Esophagus (tissue), 2 donors: ENCODE results near the gene SLC34A1. TPM values are rescaled to one million over a fixed set of nuclear protein-coding genes. Genes with fewer than 3 reads are reported as not detected.
A peak's percentile ranks its signal among the peaks of the same experiment; 100 is the strongest.

ENCODE experiments used
- H3K27ac ChIP-seq, 2 donors: one replicate each; pipeline ENCODE4 v1.5.1; 2013; ENCODE audit warnings: low read depth in 2 of 2, mild to moderate bottlenecking in 2 of 2, inconsistent platforms in 1 of 2, low read length in 1 of 2, moderate library complexity in 1 of 2
- H3K27me3 ChIP-seq, 2 donors: one replicate each; pipeline ENCODE4 v1.6.1; 2013; ENCODE audit warnings: low read length in 2 of 2, control low read depth in 1 of 2, mild to moderate bottlenecking in 1 of 2; ENCODE audit not compliant: insufficient read depth in 2 of 2, control insufficient read depth in 1 of 2
- H3K36me3 ChIP-seq, 2 donors: one replicate each; pipeline ENCODE4 v1.6.1; 2013; ENCODE audit warnings: low read length in 1 of 2; ENCODE audit not compliant: control insufficient read depth in 2 of 2, insufficient read depth in 2 of 2
- H3K4me1 ChIP-seq, 2 donors: one replicate each; pipeline ENCODE4 v1.6.1; 2013; ENCODE audit warnings: low read length in 1 of 2; ENCODE audit not compliant: control insufficient read depth in 2 of 2, insufficient read depth in 2 of 2
- H3K4me3 ChIP-seq, 2 donors: one replicate each; pipeline ENCODE4 v1.5.1; 2013; ENCODE audit warnings: low read length in 2 of 2, mild to moderate bottlenecking in 2 of 2, low read depth in 1 of 2, moderate library complexity in 1 of 2
- H3K9me3 ChIP-seq, 2 donors: one replicate each; pipeline ENCODE4 v1.6.1; 2013; ENCODE audit warnings: mild to moderate bottlenecking in 2 of 2, low read depth in 1 of 2, low read length in 1 of 2, moderate library complexity in 1 of 2; ENCODE audit not compliant: control insufficient read depth in 2 of 2, insufficient read depth in 1 of 2
- WGBS, 2 donors: extraction: QIAGEN DNeasy Blood & Tissue Kit; methylation state at CpG; one replicate each; pipeline ENCODE4 v1.1.7; 2013; 5-methylcytosine and 5-hydroxymethylcytosine counted together
- polyA plus RNA-seq, 2 donors: library from polyadenylated mRNA; stranded (reverse); fragments of 200-250 nt; gene quantifications; one replicate each; pipeline ENCODE4 v1.2.3, GENCODE V29; 2013
- donor health status: healthy with polysubstance abuse.
- donor health status: Bipolar disorder and iron deficiency.

SLC34A1 gene
- polyA plus RNA-seq, 2 donors: 0.13 to 0.49 TPM

DNA sequence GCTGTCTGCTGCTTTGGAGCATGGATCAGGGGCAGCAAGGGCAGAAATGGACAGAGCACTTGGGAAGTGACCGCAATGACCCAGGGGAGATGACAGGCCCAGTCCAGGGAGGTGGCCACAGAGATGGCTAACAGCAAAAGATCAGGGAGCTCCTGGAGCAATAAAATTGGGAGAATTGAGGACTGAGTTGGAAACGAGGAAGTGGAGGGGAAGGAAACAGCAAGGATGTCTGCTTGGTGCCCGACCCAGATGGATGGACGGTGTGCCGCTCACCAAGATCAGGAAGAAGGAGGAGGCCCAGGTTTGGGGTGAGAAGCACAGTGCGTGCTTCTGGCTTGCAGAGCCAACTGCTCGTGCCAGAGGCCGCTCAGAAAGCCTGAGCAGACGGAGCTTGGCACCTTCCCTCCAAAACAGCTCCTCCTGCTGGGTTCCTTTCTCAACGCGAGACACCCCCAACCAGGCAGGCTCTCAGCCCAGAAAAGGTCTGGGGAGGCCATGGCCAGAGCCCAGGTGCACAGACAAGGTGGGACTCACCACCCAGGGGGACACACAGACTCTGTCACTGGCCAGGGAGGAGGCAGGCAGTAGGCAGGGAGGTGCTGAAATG lies 1.7 kb upstream of the SLC34A1 start:
- Histone ChIP-seq H3K4me1 (peaks cover 5 to 18% of the 10 kb centered on the region in 2 donors), H3K27ac (no peak overlapping the region), H3K36me3 (no peaks in the 10 kb centered on the region), H3K9me3 (no peaks in the 10 kb centered on the region), H3K4me3 (no peak overlapping the region), H3K27me3 (no peaks in the 10 kb centered on the region)
- 23 to 36% methylated on average over 11 of the region's 11 CpGs for WGBS, 2 donors

DNA sequence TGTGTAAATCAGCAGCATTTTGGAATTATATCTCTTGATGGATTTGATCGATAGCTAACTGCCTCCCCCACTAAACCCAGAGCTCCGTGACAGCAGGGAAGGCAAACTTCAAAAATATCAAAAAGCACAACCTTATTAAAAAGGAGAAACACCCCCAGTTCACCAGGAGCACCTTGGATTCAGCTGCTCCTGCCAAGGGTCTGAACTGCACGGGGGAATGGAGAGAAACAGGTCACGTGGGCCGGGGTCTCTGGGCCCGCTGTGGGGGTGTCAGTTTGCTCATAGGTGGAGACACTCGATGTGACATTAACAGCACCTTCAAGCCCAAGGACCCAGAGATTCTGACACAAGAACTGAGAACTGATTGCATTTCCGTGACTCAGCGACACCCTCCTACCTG lies 1.1 kb upstream of the SLC34A1 start:
- 87% methylated on average over 9 of the region's 9 CpGs for WGBS, 2 donors
- Histone ChIP-seq H3K27me3 (no peaks in the 10 kb centered on the region), H3K27ac (no peak overlapping the region), H3K4me1 (peaks cover 5 to 22% of the 10 kb centered on the region in 2 donors), H3K36me3 (no peaks in the 10 kb centered on the region), H3K9me3 (no peaks in the 10 kb centered on the region), H3K4me3 (no peak overlapping the region)

DNA sequence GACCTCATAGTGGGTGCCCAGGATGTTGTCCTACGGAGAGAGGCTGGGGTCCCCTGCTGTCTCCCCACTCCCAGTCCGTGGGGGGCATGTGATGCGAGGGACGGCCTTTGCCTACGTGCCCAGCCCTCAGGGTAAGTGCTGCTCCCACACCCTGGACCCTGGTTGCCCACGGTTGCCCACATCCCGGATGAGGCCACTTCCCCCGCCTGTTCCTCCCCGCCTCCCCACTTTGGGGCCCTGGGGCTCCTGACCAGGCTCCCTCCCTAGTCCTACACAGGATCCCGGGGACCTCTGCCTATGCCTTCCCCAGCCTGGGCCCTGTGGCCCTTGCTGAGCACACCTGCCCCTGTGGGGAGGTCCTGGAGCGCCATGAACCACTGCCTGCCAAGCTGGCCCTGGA lies 1.5 kb downstream of the SLC34A1 start:
- 70 to 74% methylated on average over 11 of the region's 11 CpGs for WGBS, 2 donors
- H3K9me3 ChIP-seq: no peaks in the 10 kb centered on the region
- peaks cover 5 to 25% of the 10 kb centered on the region in 2 donors for H3K4me1 ChIP-seq
- H3K36me3 ChIP-seq: no peaks in the 10 kb centered on the region
- H3K4me3 ChIP-seq: no peak overlapping the region
- no peak overlapping the region for H3K27ac ChIP-seq
- H3K27me3 ChIP-seq: no peaks in the 10 kb centered on the region

DNA sequence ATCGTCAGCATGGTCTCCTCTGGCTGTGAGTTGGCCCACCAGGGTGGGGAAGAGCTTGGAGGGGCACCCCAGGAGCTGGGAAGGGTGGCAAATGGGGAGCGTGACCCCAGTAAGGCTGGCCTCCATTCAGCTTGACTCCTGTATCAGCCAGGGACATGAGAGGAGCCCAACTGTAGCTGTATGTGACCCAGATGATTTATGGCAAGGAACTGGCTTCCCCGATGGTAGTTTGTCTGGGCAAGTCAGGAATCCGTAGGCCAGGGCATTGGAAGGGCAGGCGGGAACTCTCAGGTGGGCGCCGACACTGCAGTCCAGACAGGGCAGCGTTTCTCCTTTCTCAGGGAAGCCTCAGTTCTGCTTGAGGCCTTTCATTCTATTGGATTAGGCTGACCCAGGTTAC lies 2.3 kb downstream of the SLC34A1 start:
- H3K4me3 ChIP-seq: no peak overlapping the region
- peaks cover 5 to 25% of the 10 kb centered on the region in 2 donors for H3K4me1 ChIP-seq
- H3K36me3 ChIP-seq: no peaks in the 10 kb centered on the region
- no peaks in the 10 kb centered on the region for H3K9me3 ChIP-seq
- 63 to 80% methylated on average over 8 of the region's 8 CpGs for WGBS, 2 donors
- peak overlapping the region in 1 of 2 donors; percentile 8 for H3K27ac ChIP-seq
- H3K27me3 ChIP-seq: no peaks in the 10 kb centered on the region

DNA sequence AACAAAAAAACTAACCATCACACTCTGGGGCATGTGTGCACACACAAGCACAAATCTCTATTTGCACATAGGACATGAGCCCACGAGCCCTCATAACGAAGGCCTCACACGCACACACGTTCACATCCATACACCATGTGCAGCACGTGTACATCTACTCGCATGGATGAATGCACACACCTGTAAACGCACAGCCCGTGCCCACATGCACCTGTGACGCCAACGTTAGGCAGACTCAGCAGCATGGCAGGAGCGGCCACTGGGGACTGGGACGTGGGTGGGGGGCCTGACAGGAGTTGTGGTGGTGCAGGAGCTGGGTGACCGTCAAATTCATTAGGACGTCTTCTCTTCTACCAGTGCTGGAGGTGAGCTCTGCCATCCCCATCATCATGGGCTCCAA lies 3.2 kb downstream of the SLC34A1 start:
- no peak overlapping the region for H3K4me3 ChIP-seq
- WGBS, 2 donors: 79 to 87% methylated on average over 14 of the region's 14 CpGs
- no peaks in the 10 kb centered on the region for H3K36me3 ChIP-seq
- H3K4me1 ChIP-seq: peaks cover 5 to 25% of the 10 kb centered on the region in 2 donors
- H3K27me3 ChIP-seq: no peaks in the 10 kb centered on the region
- H3K27ac ChIP-seq: no peak overlapping the region
- H3K9me3 ChIP-seq: no peaks in the 10 kb centered on the region

- Histone ChIP-seq H3K27ac (peak overlapping the region; percentile 95 to 98), H3K9me3 (no peaks in the 10 kb centered on the region), H3K27me3 (no peaks in the 10 kb centered on the region), H3K36me3 (no peaks in the 10 kb centered on the region), H3K4me3 (no peak overlapping the region), H3K4me1 (peaks cover 5 to 25% of the 10 kb centered on the region in 2 donors)
- 53 to 64% methylated on average over 10 of the region's 10 CpGs for WGBS, 2 donors
Observed at GRCh38 chr5:177388521-177389052, 4.4 kb downstream of the SLC34A1 start.

- Histone ChIP-seq H3K4me3 (no peak overlapping the region), H3K36me3 (no peaks in the 10 kb centered on the region)
- WGBS, 2 donors: 12 to 31% methylated on average over 21 of the region's 21 CpGs
Observed at GRCh38 chr5:177389241-177390169, 5.3 kb downstream of the SLC34A1 start.

DNA sequence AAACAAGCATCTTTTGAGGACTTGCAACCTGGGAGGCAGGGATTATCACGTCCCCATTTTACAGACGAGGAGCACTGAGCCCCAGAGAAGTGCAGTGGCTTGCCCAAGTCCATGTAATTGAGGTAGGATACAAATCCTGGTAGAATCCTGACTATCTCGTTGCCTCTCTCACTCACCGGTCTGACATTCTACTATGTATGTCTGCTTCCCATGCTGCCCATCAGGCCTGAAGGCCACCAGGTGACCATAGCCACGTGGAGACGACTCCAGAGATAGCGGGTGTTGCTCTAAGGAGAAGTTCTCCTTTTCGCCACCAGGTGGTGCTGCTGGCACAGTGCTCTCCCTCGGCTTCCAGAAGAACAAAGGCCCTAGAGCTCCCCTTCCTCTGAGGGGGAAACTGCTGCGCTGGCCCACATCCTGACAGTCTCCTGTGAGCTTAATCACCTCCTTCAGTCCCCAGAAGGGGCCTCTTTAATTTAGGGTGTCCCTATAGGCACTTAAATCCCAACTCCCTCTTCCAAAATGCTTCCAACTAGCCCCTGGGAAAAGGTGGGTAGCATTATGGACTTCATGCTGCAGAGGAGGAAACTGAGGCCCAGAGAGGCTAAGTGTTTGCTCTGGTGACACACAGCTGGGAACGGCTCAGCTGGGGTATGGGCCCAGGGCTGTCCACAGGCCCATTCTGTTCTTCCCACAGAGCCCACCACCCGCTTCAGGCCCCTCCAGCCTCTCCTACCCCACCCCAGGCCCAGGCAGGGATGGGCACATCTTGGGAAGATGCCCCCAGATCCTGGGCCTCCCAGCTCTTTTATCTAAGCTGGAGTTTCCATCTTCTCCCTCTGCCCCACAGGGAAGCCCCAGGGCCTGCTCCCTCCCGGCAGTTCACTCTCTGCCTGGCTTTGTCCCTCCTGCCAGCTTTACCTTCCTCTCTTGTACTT lies 6.4 kb downstream of the SLC34A1 start:
- H3K4me3 ChIP-seq: no peak overlapping the region
- no peaks in the 10 kb centered on the region for H3K36me3 ChIP-seq
- no peaks in the 10 kb centered on the region for H3K9me3 ChIP-seq
- peaks cover 5 to 24% of the 10 kb centered on the region in 2 donors for H3K4me1 ChIP-seq
- no peaks in the 10 kb centered on the region for H3K27me3 ChIP-seq
- peak overlapping the region; percentile 95 to 98 for H3K27ac ChIP-seq
- 17 to 22% methylated on average over 13 of the region's 13 CpGs for WGBS, 2 donors

More at GRCh38 chr5:177389241-177390169, 5.3 kb downstream of the SLC34A1 start:
- H3K27ac ChIP-seq: peak overlapping the region; percentile 95 to 98
- H3K4me1 ChIP-seq: peaks cover 5 to 25% of the 10 kb centered on the region in 2 donors
- no peaks in the 10 kb centered on the region for H3K9me3 ChIP-seq
- H3K27me3 ChIP-seq: no peaks in the 10 kb centered on the region

GRCh38 chr5:177392765-177393164 lies 8.5 kb downstream of the SLC34A1 start:
- Histone ChIP-seq H3K4me3 (no peak overlapping the region), H3K9me3 (no peaks in the 10 kb centered on the region), H3K27me3 (no peaks in the 10 kb centered on the region), H3K36me3 (no peaks in the 10 kb centered on the region), H3K4me1 (peaks cover 0 to 12% of the 10 kb centered on the region in 2 donors), H3K27ac (no peak overlapping the region)
- 84 to 85% methylated on average over 5 of the region's 5 CpGs for WGBS, 2 donors
